GDM1 (cell line): ENCODE measurements around the gene LDLRAD2.

ENCODE experiments used
- DNase-seq: peaks from one replicate; lab custom pipeline; 2025; lab: John Stamatoyannopoulos, UW

LDLRAD2 gene

DNA sequence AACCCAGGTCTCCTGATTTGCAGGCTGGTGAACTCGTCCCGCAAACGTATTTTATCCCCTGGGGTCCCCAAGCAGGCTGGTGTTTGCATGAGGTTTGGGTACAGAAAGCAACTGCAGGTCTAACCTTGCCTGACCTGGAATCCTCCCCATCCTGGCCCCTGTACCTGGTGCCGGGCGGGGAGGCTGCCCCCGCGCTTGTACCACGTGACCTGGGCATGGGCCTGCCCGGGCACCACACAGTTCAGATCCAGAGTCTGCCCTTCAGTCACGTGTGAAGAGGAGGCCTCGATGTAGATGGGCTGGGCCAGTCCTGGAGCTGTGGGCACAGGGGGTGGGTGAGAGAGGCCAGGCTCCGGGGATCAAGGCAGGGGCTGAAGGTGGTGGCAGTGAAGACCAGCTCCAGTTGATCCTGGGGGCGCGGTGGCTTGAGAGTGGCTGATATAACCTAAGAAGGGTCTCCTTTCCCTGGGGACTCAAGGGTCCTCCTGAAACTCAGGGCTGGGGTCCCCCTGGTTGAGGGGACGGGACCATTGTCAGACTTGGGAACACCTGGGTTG lies 30.6 kb downstream of the LDLRAD2 start:
- no peak for DNase-seq

DNA sequence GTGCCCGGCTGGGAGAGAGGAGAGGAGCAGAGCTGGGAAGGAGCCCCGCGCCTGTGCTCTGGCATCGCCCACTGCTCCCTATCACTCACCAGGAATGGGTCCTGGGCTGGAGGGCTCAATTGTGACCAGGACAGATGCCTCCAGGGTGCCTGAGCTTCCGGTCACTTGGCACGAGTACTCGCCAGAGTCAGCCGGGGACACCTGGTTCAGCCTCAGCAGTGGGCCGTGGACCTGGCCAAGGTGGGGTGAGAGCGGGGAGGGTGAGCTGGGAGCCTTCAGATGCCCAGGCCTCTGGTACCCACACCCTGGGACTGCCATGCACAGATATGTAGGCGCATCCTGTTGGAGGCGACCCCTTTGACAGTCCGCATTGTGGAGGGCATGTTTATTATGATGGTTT lies 31.1 kb downstream of the LDLRAD2 start:
- no peak for DNase-seq

DNA sequence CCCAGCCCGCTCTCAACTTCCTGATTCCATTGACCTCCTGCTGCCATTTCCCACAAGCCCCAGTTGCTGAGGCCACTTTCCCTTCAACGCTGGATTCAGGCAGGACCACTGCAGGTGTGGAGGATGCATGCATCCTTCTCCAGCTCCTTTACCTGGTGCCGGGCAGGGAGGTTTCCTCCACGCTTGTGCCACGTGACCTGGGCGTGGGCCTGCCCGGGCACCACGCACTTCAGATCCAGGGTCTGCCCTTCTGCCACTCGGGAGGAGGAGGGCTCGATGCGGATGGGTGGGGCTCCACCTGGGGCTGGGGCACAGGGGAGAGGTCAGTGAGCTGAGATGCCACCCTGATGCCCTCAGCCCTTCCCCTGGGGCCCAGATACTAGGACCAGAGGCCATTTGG lies 31.9 kb downstream of the LDLRAD2 start:
- no peak for DNase-seq

DNA sequence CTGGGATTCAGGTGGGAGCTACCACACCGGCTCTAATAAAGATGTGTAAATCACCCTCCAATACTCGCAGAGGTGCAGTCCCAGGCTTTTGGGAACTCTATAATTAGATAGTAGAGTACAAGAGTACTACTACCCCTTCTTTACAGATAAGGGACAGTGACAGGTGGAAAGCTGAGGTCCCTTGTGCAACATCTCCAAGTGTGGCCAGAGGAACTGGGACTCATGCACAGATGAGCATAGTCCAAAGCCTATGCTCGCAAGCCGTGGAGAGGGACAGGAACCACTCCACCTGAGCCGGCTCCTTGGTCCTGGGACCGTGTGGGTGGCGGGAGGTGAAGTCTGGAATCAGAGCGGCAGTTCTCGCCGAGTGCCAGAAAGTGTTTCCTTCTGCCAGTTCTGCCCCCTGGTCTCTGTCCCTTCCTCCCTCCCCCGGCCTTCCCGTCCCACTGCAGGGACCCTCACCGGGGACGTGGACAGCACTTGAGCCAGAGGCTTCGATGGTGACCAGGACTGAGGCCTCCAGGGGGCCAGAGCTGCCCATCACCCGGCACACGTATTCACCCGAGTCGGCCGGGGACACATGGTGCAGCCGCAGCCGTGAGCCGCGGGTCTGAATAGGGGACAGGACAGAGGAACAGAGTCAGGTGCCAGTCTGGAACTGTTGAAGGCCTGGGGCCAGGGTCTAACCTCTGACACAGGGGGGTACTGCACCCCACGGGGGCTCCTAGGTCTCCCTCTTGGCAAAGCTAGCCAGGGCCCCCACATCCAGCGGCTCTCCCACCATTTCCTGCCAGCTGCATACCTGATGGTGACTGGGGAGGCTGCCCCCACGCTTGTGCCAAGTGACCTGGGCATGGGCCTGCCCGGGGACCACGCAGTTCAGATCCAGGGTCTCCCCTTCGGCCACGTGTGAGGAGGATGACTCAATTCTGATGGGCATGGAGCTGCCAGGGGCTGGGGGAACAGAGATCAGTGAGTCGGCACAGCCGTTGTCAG lies 33.9 kb downstream of the LDLRAD2 start:
- DNase-seq, result no peak

DNA sequence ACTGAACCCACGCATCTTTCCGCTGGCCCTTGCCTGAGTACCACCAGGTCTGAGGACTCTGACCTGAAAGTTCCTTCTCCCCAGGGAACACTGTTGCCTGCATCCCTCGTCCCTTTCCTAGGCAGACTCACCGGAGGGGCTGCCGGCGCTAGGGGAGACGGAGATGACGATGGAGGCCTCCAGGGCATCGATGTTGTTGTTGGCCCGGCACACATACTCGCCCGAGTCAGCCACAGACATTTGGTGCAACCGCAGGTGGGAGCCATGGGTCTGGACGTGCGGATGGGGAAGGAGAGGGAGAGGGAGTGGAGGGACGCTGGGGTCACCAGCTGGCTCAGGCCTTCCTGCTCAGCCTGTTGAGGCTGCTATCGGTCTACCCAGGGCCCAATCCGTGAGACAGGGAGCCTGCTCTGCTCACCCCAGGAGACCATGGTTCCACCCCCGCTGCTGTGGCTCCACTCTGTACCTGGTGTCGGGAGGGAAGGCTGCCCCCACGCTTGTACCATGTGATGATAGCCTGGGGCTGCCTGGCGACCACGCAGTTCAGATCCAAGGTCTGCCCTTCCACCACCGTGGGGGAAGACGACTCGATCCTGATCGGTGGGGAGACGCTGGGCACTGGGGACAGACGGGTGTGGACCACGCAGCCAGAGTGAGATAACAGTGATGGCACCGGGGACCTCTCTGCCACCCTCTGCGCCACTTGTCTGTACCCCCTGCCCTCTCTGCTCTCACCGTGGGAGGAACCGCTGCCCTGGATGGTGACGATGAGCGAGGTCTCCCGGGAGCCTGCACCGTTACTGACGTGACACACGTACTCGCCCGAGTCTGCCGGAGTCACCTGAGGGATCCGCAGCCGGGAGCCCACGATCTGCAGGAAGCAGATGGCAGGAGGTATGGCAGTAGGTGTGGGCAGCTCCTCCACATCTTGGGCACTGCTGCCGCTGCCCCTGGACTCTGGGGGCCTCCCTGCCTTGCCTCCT lies 35.4 kb downstream of the LDLRAD2 start:
- DNase-seq, result no peak

DNA sequence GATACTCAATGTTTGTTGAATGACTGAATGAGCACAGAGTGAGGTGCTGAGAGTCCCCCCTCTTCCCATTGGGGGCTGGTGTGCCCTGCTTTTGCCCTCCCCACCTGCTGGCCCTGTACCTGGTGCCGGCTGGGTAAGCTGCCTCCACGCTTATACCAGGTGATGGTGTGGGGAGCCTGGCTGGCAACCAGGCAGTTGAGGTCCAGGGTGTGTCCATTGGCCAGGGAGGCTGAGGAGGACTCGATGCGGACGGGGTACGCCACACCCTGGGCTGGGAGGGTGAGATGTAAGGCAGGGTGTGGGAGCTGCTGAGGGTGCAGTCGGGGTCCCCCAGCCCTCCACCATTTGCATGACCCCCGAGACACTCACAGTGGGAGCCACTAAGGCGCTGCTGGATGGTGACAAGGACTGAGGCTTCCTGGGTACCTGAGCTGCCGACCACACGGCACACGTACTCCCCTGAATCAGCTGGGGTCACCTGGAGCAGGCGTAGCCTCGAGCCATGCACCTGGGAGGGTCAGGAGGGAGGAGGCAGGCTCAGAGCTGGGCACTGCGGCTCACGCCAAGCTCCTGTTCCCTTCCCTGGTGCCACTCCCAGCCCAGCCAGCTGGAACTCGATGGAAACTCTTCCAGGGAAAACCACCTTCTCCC lies 36.6 kb downstream of the LDLRAD2 start:
- no peak for DNase-seq

DNA sequence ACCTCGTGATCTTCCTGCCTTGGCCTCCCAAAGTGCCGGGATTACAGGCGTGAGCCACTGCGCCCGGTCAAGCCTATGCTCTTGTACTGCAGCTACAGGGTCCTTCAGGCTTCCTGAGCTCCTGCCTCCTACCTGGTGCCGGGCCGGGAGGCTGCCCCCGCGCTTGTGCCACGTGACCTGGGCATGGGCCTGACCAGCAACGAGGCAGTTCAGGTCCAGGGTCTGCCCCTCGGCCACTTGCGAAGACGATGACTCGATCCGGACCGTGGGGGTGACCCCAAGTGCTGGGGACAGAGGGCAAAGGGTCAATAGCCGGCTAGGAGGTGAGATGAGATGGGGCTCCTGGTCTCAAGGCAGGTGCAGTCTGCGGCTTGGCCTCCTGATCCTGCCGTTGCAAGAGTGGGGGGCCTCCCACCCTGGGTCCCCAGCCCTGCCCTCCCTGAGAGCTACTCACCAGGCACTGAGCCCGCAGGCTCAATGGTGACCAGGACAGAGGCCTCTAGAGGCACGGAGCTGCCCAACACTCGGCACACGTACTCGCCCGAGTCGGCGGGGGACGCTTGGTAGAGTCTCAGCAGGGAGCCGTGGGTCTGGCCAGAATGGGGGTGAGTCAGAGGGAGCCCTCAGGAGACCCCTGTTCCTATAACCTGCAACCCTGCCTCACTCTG lies 38.0 kb downstream of the LDLRAD2 start:
- DNase-seq, result no peak

DNA sequence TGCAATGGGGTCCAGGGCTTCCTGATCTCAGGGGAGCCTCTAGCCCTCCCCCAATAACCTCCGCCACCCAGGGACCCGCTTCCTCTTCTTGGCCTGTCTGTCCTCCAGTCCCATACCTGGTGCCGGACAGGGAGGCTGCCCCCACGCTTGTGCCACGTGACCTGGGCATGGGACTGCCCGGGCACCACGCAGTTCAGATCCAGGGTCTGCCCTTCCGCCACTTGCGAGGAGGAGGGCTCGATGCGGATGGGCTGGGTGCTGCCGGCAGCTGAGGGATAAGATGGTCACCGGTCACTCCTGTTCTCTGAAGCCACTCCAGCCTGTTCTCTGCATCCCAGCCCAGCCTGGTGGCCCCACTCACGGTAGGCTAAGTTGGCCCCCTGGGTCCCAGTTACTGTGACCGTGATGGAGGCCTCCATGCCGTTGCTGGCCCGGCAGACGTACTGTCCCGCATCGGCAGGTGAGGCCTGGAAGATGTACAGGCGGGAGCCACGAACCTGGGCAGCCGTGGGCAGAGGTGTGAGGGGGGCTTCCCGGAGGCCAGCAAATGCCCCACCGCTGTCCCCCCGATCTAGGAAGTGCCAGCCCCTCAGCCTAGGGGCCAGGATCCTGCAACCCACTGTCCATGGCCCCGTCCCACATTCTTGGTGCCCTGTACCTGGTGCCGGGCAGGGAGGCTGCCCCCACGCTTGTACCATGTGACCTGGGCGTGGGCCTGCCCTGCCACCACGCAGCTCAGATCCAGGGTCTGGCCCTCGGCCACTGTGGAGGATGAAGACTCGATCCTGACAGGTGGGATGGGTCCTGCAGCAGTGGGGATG lies 39.6 kb downstream of the LDLRAD2 start:
- DNase-seq, result no peak

DNA sequence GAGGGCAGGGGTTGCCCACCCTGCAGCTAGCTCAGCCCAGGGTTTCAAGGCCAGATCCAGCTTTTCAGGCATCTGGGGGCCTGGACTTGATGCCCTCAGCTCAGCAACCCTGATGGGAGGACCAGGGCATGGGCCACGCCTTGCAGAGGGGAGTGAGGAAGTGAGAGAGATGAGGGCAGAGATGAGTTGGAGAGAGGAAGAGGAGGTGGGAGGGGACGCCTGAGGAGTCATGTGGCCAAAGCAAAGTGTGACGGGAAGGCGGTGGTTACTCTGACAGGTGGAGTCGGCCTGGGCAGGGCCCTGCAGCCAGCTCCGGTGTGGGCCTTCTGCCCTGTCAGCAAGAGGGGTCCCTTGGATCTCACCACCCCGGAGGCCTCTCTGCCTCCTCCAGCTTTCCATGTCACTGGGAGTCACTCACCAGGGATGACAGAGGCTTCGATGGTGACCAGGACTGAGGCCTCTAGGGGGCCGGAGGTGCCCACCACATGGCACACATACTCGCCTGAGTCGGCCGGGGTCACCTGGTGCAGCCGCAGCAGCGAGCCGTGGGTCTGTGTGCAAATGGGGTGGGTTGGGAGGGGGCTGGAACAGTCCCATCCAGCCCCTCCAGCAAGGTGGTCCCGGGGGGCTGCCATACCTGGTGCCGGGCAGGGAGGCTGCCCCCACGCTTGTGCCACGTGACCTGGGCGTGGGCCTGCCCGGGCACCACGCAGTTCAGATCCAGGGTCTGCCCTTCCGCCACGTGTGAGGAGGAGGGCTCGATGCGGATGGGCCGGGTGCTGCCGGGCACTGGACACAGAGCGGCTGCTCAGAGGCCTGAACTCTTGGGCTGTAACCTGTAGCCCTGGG lies 40.4 kb downstream of the LDLRAD2 start:
- no peak for DNase-seq

DNA sequence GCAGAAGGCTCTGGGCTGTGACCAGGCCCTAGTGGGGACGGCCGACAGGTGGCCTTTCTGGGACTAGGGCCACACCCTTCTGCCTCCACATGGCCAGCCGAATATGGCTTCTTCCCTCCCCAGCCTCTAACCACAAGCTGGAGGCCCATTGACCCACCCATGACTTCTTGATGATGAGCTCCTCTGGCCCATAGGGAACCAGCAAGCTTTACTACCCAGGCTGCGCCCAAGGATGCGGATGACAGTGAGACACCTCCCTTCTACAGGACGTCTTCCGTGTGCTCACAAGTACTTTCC lies 41.0 kb downstream of the LDLRAD2 start:
- DNase-seq, result no peak

DNA sequence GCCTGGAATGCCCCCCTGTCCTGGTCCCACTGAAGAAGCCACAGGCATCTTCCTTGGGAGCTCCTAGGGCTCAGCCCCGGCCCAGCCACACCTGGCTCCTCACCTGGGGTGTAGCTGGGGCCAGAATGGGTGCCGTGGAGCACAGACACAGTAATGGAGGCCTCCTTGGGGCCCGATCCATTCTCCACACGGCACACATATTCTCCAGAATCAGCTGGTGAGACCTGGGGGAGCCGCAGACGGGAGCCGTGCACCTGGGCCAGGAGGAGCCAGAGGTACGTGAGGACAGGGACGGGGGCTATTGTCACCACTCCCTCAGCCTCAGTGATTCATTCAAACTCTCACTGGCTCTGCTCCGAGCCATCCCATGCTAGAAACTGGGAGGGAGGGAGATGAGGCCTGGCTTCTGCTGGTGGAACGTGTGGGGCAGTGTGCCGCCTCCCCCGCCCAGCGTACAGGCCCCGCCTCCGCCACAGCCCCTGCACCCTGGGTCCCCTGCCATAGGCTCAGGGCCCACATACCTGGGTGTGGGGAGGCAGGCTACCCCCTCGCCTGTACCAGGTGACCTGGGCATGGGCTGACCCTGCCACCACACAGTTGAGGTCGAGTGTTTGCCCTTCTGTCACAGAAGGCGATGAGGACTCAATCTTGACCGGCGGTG lies 42.2 kb downstream of the LDLRAD2 start:
- DNase-seq, result no peak

DNA sequence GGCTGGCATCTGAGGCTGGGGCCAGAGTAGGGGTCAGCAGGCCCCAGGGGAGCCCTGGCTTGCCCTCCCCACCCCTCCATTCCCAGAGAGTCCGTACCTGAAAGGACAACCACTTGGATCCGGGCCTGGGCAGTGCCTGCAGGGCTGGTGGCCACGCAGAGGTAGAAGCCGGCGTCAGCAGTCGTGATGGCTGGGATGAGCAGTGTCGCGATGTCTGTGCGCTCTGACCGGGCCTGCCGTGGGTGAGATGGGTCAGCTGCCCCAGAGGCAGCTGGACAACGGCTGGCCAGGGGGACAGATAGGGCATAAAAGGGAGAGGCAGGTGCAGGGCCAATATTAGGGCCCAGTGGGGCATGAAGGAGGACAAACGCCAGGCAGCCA lies 42.7 kb downstream of the LDLRAD2 start:
- DNase-seq, result no peak

DNA sequence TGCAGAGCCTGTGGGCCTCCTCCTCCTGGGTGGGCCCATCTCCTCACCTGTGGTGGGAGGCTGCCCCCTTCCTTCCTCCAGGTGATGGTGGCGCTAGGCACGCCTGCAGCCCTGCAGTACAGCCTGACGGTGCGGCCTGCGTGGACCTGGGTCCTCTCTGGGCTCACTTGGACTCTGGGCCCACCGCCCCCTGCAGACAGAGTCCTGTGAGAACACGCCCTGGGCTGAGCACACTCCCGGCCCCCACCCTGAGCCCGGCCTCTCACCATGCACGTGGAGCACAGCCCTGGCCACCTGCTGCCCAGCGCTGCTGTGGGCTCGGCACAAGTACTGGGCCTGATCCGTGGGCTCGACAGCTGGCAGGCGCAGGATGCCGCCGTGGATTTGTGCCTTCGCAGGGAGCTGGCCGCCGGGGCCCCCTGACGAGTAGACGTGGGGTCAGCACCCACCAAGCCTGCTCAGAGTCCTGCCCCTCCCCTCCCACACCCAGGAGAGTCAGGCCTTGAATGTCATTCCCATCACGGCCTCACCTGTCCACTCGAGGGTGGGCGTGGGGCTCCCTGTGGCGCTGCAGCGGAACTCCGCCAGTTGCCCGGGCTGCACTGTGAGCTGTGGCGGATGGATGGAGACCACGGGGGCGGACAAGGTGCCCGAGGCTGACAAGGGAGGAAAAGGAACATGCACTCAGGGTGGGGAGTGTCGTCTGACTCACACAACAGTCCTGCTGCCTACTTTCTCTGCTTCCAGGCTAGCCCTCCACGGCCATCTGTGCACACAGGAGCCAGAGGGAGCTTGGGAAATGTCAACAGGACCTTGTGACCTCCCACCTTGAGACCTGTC lies 43.4 kb downstream of the LDLRAD2 start:
- DNase-seq, result no peak

DNA sequence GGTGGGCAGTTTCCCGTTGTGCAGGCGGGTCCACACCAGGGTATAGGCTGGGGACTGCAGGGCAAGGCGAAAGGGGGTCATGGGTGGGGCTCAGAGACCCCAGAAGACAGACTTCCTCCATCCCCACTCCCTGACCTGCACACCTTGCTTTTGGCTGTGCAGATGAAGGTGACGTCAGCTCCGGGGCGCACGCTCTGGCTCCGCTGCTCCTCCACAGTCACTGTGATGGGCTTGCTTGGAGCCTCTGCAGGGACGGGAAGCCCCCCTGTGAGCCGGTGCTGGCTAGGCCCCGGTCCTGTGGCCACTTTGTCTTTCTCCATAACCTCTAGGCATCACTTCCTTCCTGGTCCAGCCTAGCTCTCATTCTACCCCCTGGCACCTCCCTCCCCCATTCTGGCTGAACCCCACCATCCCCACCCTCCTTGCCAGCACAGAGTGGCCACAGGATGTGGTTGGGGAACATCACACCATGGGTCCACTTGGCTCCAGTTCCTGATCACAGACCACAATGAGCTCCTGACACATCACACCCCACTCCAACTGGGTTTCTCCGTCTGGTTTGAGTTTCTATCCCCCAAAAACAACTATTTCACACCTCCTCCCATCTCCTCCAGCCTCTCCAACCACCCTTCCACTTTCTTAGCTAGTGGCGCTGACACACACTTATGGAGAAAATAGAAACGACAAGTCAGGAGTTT lies 45.2 kb downstream of the LDLRAD2 start:
- DNase-seq, result no peak

DNA sequence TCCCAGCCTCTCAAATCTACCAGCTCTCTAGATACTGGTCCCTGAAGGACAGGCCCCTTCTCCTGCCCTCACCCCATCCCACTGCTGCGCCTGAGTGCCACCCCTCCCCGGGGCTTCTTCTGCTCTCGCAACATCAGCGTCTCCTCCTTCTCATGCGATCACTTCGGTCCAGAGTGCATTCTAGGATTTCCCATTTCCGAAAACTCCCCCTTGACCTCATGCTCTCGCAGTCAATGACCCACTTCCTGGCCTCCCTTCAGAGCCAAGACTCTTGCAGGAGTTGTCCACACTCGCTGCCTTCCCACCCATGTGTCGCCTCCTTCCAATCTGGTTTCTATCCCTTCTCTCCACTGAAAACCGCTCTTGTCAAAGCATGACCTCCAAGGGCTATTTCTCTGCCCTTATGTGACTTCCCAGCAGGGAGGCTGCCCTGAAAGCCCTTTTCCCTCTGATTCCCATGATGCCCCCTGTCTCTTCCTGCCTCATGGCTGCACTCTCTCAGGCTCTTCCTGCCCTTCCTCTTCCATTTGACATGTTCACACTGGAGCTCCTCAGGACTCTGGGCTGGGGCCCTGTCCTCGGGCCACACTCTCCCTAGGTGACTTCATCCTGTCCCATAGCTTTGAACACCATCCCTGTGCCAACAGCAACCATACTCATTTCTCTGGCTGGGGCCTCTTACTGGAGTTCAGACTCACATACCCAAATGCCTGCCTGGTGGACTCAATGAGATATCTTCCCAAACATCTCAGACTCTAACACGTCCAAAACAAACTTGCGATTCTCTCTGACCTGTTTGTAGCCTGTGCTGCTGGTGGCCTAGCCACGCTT lies 46.0 kb downstream of the LDLRAD2 start:
- no peak for DNase-seq

DNA sequence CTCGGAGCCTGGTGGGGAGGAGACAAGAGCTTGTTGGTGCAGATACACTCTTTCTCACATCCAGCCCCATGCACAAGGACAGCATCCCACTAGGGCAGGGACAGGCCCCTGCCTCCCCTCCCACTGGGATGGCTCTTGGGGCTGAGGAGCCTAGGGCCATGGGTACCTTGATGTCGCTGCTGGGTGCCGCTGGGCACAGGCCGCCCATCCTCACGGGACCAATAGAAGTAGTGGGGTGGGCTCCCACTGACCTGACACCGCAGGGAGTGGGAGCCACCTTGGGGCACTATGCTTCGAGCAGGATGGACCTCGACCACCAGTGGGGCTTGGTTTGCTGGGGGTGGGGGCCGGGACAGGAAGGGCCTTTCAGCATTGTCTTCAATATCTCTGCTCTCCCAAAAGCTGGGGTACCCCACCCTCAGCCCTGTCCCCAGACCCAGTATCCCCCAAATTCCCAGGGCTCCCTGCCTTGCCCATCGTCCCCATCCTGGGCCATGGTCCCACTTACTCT lies 47.7 kb downstream of the LDLRAD2 start:
- DNase-seq, result no peak
